NCI-H2227 treated with DMSO at 0.1 percent for 48 hours (cell line): ENCODE data around the gene CYB5R2.
"Not testable (repeated sequence)": the region's sequence is repeated elsewhere in the genome, so short reads cannot be mapped to it uniquely, and the experiment has no call there.

Experiments
- DNase-seq: peaks from one replicate; lab custom pipeline; 2025; lab: John Stamatoyannopoulos, UW

The CYB5R2 gene

GRCh38 chr11:7668911-7669310 is 4.4 kb downstream of the CYB5R2 start:
- DNase-seq, result no peak

GRCh38 chr11:7668464-7668863 is 4.8 kb downstream of the CYB5R2 start:
- DNase-seq, result no peak

- DNase-seq, result no peak
Observed at GRCh38 chr11:7667460-7667859, 5.8 kb downstream of the CYB5R2 start.

GRCh38 chr11:7666292-7666866 is 6.9 kb downstream of the CYB5R2 start:
- no peak for DNase-seq

GRCh38 chr11:7665473-7666291 is 7.6 kb downstream of the CYB5R2 start:
- DNase-seq, result peak; percentile 26

GRCh38 chr11:7664867-7665266 is 8.4 kb downstream of the CYB5R2 start:
- DNase-seq, result no peak

GRCh38 chr11:7663531-7663930 is 9.8 kb downstream of the CYB5R2 start:
- DNase-seq, result not testable (repeated sequence)

- no peak for DNase-seq
Observed at GRCh38 chr11:7657306-7658025, 15.8 kb downstream of the CYB5R2 start.

GRCh38 chr11:7656704-7657103 is 16.6 kb downstream of the CYB5R2 start:
- DNase-seq, result no peak

GRCh38 chr11:7655253-7656217 is 17.8 kb downstream of the CYB5R2 start:
- DNase-seq, result no peak

- DNase-seq, result no peak
Observed at GRCh38 chr11:7654195-7654705, 19.1 kb downstream of the CYB5R2 start.

- no peak for DNase-seq
Observed at GRCh38 chr11:7651700-7652099, 21.6 kb downstream of the CYB5R2 start.

GRCh38 chr11:7651140-7651551 is 22.2 kb downstream of the CYB5R2 start:
- no peak for DNase-seq

- DNase-seq, result no peak
Observed at GRCh38 chr11:7648264-7648663, 25.0 kb downstream of the CYB5R2 start.

- no peak for DNase-seq
Observed at GRCh38 chr11:7646866-7647265, 26.4 kb downstream of the CYB5R2 start.

- no peak for DNase-seq
Observed at GRCh38 chr11:7645206-7645605, 28.1 kb downstream of the CYB5R2 start.

GRCh38 chr11:7643314-7643713 is 30.0 kb downstream of the CYB5R2 start:
- DNase-seq, result no peak

- no peak for DNase-seq
Observed at GRCh38 chr11:7642747-7643146, 30.6 kb downstream of the CYB5R2 start.

- DNase-seq, result no peak
Observed at GRCh38 chr11:7640816-7641215, 32.5 kb downstream of the CYB5R2 start.

GRCh38 chr11:7639643-7640025 is 33.7 kb downstream of the CYB5R2 start:
- DNase-seq, result no peak
